ENCODE data around the gene POLDIP2. TPM values are rescaled to one million over a fixed set of nuclear protein-coding genes. Genes with fewer than 3 reads are reported as not detected.

The POLDIP2 gene
- total RNA-seq, 1 donor from 2014 or later = 45.9 TPM

DNA sequence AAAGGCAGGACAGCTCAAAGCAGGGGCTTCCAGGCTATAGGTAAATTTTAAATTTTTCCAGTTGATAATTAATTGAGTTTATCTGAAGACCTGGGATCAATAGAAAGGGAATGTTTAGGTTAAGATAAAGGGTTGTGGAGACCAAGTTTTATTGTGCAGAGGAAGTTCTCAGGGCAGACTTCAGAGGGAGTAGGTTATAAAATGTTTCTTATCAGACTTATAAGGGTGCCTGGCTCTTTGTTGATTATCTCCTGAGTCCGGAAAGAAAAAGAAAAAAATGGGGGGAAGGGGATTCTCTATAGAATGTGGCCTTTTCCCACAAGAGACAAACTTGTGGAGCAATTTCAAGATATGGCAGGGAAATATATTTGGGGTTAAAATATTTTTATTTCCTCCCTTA, 32.8 kb upstream of the POLDIP2 start:
- H3K36me3 ChIP-seq = peaks cover 0 to 44% of the 10 kb centered on the region in 2 donors
- no peak for DNase-seq (ENCODE audit: extremely low spot score in 2 of 2)
- no peak for TF ChIP-seq POLR2A (IDR thresholded peaks at IDR 0.05)
- TF ChIP-seq POLR2AphosphoS5 (IDR thresholded peaks at IDR 0.05; ENCODE audit: insufficient read depth in 1 of 2, low read depth in 1 of 2) = no peak
- TF ChIP-seq, protein P1, sequence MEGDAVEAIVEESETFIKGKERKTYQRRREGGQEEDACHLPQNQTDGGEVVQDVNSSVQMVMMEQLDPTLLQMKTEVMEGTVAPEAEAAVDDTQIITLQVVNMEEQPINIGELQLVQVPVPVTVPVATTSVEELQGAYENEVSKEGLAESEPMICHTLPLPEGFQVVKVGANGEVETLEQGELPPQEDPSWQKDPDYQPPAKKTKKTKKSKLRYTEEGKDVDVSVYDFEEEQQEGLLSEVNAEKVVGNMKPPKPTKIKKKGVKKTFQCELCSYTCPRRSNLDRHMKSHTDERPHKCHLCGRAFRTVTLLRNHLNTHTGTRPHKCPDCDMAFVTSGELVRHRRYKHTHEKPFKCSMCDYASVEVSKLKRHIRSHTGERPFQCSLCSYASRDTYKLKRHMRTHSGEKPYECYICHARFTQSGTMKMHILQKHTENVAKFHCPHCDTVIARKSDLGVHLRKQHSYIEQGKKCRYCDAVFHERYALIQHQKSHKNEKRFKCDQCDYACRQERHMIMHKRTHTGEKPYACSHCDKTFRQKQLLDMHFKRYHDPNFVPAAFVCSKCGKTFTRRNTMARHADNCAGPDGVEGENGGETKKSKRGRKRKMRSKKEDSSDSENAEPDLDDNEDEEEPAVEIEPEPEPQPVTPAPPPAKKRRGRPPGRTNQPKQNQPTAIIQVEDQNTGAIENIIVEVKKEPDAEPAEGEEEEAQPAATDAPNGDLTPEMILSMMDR (IDR thresholded peaks at IDR 0.05) = no peak

DNA sequence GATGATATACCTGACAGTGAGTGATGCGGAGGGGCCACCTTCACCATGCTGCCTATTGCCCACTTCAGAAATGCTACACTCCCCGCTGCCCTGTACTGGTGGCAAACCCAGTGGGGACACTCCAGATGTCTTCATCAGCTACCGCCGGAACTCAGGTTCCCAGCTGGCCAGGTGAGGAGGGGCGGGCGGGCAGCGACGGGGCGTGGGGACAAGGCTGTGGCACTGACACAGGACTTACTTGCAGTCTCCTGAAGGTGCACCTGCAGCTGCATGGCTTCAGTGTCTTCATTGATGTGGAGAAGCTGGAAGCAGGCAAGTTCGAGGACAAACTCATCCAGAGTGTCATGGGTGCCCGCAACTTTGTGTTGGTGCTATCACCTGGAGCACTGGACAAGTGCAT, 30.8 kb upstream of the POLDIP2 start:
- Histone ChIP-seq H3K36me3 (peaks cover 0 to 44% of the 10 kb centered on the region in 2 donors), H3K4me1 (peaks cover 13% of the 10 kb centered on the region), H3K4me3 (no peak overlapping the region), H3K9me3 (no peaks in the 10 kb centered on the region), H3K27ac (no peak overlapping the region), H3K27me3 (no peaks in the 10 kb centered on the region)
- TF ChIP-seq, protein P1 (IDR thresholded peaks at IDR 0.05) = no peak
- TF ChIP-seq POLR2A (IDR thresholded peaks at IDR 0.05) (no peak), POLR2AphosphoS5 (IDR thresholded peaks at IDR 0.05; ENCODE audit: insufficient read depth in 1 of 2, low read depth in 1 of 2) (no peak)
- intact Hi-C loops (cut with DNase I) = no loop called here
- peak in 1 of 2 donors; percentile 81 for DNase-seq (ENCODE audit: extremely low spot score in 2 of 2)

More for the DNA sequence above, 32.8 kb upstream of the POLDIP2 start:
- no peak overlapping the region for H3K27ac ChIP-seq
- H3K9me3 ChIP-seq = no peaks in the 10 kb centered on the region
- H3K4me3 ChIP-seq = no peak overlapping the region
- intact Hi-C loops (cut with DNase I) = no loop called here
- H3K27me3 ChIP-seq = no peaks in the 10 kb centered on the region
- H3K4me1 ChIP-seq = peaks cover 3% of the 10 kb centered on the region

DNA sequence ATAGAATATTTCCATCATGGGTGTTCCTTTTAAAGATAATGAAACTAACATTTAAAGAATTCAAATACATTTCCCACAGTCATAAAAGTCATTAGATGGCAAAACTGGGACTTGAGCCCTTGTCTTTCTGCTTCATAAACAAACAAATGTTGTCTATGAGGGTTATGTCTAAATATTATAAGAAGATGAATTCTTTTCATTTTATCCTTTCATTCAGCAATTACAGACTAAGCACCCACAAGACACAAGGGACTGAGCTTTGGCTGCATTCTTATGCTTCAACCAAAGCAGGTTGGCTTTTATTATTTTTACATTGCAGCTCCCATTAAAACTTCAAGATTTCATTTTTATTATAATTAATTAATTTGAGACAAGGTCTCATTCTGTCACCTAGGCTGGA, 29.1 kb upstream of the POLDIP2 start:
- DNase-seq (ENCODE audit: extremely low spot score in 2 of 2) = no peak
- Histone ChIP-seq H3K4me3 (no peak overlapping the region), H3K4me1 (peaks cover 16% of the 10 kb centered on the region), H3K27me3 (no peaks in the 10 kb centered on the region), H3K36me3 (peaks cover 0 to 36% of the 10 kb centered on the region in 2 donors), H3K9me3 (no peaks in the 10 kb centered on the region), H3K27ac (no peak overlapping the region)
- TF ChIP-seq POLR2A (IDR thresholded peaks at IDR 0.05) (no peak), POLR2AphosphoS5 (IDR thresholded peaks at IDR 0.05; ENCODE audit: insufficient read depth in 1 of 2, low read depth in 1 of 2) (no peak)
- TF ChIP-seq, protein P1 (IDR thresholded peaks at IDR 0.05) = no peak
- intact Hi-C loops (cut with DNase I) = no loop called here

DNA sequence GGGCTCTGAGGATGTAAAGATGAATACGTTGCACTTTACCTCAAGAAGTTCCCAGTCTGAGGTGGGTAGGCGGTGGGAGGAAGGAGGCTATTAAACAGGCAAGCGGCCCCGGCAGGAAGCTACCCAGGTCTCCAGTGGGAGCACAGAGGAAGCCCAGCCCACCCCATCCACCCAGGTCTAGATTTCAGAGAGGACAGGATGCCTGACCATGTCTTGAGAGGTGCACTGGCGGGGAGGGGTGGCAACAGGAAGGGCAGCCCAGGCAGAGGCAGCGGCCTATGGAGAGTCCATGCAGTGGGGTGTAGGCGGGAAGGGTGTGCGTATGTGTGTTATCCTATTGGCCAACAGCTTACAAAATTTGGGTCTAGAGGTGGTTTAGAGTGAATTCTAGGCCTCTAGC, 28.1 kb upstream of the POLDIP2 start:
- intact Hi-C loops (cut with DNase I) = no loop called here
- peak overlapping the region in 1 of 2 donors; percentile 40 for H3K4me3 ChIP-seq
- TF ChIP-seq POLR2AphosphoS5 (IDR thresholded peaks at IDR 0.05; ENCODE audit: insufficient read depth in 1 of 2, low read depth in 1 of 2) (no peak), POLR2A (IDR thresholded peaks at IDR 0.05) (no peak)
- TF ChIP-seq, protein P1 (IDR thresholded peaks at IDR 0.05) = no peak
- no peaks in the 10 kb centered on the region for H3K9me3 ChIP-seq
- H3K36me3 ChIP-seq = peaks cover 0 to 26% of the 10 kb centered on the region in 2 donors
- peaks cover 23% of the 10 kb centered on the region for H3K4me1 ChIP-seq
- DNase-seq (ENCODE audit: extremely low spot score in 2 of 2) = no peak
- no peaks in the 10 kb centered on the region for H3K27me3 ChIP-seq
- H3K27ac ChIP-seq = no peak overlapping the region

DNA sequence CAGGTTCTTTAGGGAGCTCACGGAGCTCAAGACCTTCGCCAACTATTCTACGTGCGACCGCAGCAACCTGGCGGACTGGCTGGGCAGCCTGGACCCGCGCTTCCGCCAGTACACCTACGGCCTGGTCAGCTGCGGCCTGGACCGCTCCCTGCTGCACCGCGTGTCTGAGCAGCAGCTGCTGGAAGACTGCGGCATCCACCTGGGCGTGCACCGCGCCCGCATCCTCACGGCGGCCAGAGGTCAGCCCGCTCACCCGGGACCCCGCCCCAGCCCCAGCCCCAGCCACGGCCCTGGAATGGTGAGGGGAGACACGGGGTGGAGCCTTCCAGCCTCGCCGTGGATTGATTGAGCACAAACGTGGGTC, 27.7 kb upstream of the POLDIP2 start:
- no peaks in the 10 kb centered on the region for H3K27me3 ChIP-seq
- no peaks in the 10 kb centered on the region for H3K9me3 ChIP-seq
- DNase-seq (ENCODE audit: extremely low spot score in 2 of 2) = no peak
- intact Hi-C loops (cut with DNase I) = no loop called here
- peaks cover 23% of the 10 kb centered on the region for H3K4me1 ChIP-seq
- peaks cover 0 to 23% of the 10 kb centered on the region in 2 donors for H3K36me3 ChIP-seq
- TF ChIP-seq POLR2A (IDR thresholded peaks at IDR 0.05) (no peak), POLR2AphosphoS5 (IDR thresholded peaks at IDR 0.05; ENCODE audit: insufficient read depth in 1 of 2, low read depth in 1 of 2) (no peak)
- TF ChIP-seq, protein P1 (IDR thresholded peaks at IDR 0.05) = no peak
- peak overlapping the region; percentile 40 to 47 for H3K4me3 ChIP-seq
- H3K27ac ChIP-seq = no peak overlapping the region

Data from vagina (tissue), 2 donors.